Karpas-422 (cell line): ENCODE measurements around the gene KRTAP20-3. TPM values are rescaled to one million over a fixed set of nuclear protein-coding genes. Genes with fewer than 3 reads are reported as not detected.

ENCODE experiments used
- DNase-seq: peaks from one replicate; pipeline ENCODE4 v3.0.0-alpha.2; 2015
- H2AFZ ChIP-seq: fragments of 200-600 bp; sonication (generic); 2 replicates; pipeline ENCODE4 v1.6.1; 2014; ENCODE audit warnings: antibody characterized with exemption, low read length, mixed read lengths
- H3K27ac ChIP-seq: fragments of 200-600 bp; sonication (generic); 2 replicates; pipeline ENCODE4 v1.5.1; 2014; ENCODE audit warnings: mild to moderate bottlenecking, low read length, moderate library complexity
- H3K27me3 ChIP-seq: fragments of 200-600 bp; sonication (generic); 2 replicates; pipeline ENCODE4 v1.6.1; 2014; ENCODE audit warnings: low read length, mixed read lengths
- H3K36me3 ChIP-seq: fragments of 200-600 bp; sonication (generic); 2 replicates; pipeline ENCODE4 v1.6.1; 2014; ENCODE audit warnings: low read length, mixed read lengths; ENCODE audit not compliant: insufficient read depth
- H3K4me1 ChIP-seq: fragments of 200-600 bp; sonication (generic); 2 replicates; pipeline ENCODE4 v1.6.1; 2014; ENCODE audit warnings: mild to moderate bottlenecking, low read length, mixed read lengths
- H3K4me2 ChIP-seq: fragments of 200-600 bp; sonication (generic); 2 replicates; pipeline ENCODE4 v1.6.1; 2014; ENCODE audit warnings: low read length, low read depth, mild to moderate bottlenecking; ENCODE audit not compliant: poor library complexity, severe bottlenecking
- H3K4me3 ChIP-seq: fragments of 200-600 bp; sonication (generic); 2 replicates; pipeline ENCODE4 v1.5.1; 2014; ENCODE audit warnings: mild to moderate bottlenecking, antibody characterized with exemption, low read length, mixed read lengths
- H3K79me2 ChIP-seq: fragments of 200-600 bp; sonication (generic); 2 replicates; pipeline ENCODE4 v1.6.1; 2014; ENCODE audit warnings: mild to moderate bottlenecking, low read length, mixed read lengths
- H3K9ac ChIP-seq: fragments of 200-600 bp; sonication (generic); 2 replicates; pipeline ENCODE4 v1.6.0; 2014; ENCODE audit warnings: low read length
- H3K9me2 ChIP-seq: fragments of 200-600 bp; sonication (generic), shearing (Covaris generic); replicated peaks from 2 replicates; pipeline ENCODE4 v1.6.0; 2014; ENCODE audit warnings: mild to moderate bottlenecking, low read length, moderate library complexity; ENCODE audit not compliant: insufficient read depth
- H3K9me3 ChIP-seq: fragments of 300-700, 200-600 bp; sonication (generic); 2 replicates; pipeline ENCODE4 v1.6.1; 2014; ENCODE audit warnings: low read length, mixed read lengths
- H4K20me1 ChIP-seq: fragments of 200-600 bp; sonication (generic); 2 replicates; pipeline ENCODE4 v1.6.1; 2014; ENCODE audit warnings: mild to moderate bottlenecking, antibody characterized with exemption, low read length, low read depth; ENCODE audit not compliant: insufficient read depth
- total RNA-seq: library from RNA; depleted of rRNA; stranded (reverse); fragments of >200 nt; shearing (Covaris generic); gene quantifications from 2 replicates; pipeline ENCODE4 v1.2.3, GENCODE V29; 2014; ENCODE audit warnings: low replicate concordance; rRNA removed

Gene KRTAP20-3
- total RNA-seq = not detected in 2 replicates

DNA sequence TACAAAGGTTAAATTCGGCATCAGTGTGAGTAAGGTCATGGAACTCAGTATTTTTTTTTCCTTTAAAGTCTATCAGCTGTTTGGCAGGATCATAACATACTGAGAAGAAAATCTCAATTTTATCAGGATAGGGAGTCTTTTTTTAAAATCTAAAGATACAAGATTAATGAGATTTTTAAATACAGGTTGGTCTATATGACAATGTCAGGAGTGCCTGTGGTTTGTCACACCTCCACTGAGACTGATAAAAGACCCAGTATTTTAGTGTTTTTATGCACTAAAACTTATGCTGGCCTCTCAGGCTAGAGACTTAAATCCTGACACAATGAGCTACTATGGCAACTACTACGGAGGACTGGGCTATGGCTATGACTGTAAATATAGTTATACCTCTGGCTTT is at the start of gene KRTAP20-3:
KRTAP20-3 (plus strand) TSS at position 301 of the 400 bp plus-strand sequence.
- Histone ChIP-seq H3K36me3 (no peaks in the 10 kb centered on the region), H4K20me1 (no peaks in the 10 kb centered on the region), H2AFZ (no peak within 1 kb of the TSS), H3K27ac (no peak within 1 kb of the TSS), H3K27me3 (no peaks in the 10 kb centered on the region), H3K9ac (no peak within 1 kb of the TSS), H3K4me1 (no peaks in the 10 kb centered on the region), H3K4me2 (no peak within 1 kb of the TSS), H3K4me3 (no peak within 1 kb of the TSS), H3K79me2 (no peaks in the 10 kb centered on the region), H3K9me3 (peaks cover 17% of the 10 kb centered on the region), H3K9me2 (no peaks in the 10 kb centered on the region)
- no peak for DNase-seq

DNA sequence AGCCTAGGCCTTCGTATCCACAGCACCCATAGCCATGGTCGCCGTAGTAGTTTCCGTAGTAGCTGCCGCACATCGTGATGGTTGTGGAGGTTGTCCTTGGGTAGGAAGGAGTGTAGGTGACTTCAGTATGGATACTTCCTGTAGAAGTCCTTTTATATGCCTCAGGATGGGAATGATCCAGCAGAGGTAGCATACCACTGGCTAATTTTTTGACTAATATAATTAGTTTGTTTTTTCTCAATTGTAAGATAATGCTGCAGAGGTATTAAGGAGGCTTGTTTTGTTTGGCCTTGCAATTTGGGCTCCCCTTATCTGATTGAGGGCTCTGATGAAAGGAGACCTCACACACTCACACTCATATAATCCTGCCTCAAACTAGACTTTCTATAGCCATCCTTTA is 43.9 kb upstream of the KRTAP20-3 start, which contains the start of gene KRTAP6-2:
KRTAP6-2 (minus strand) TSS at position 101 of the 400 bp plus-strand sequence; CDS start at position 73, 28 bp downstream.
- Histone ChIP-seq H3K9me3 (peaks cover 16% of the 10 kb centered on the region), H3K4me2 (no peak within 1 kb of the TSS), H3K36me3 (no peaks in the 10 kb centered on the region), H3K4me1 (no peaks in the 10 kb centered on the region), H3K9ac (no peak within 1 kb of the TSS), H3K27ac (no peak within 1 kb of the TSS), H2AFZ (no peak within 1 kb of the TSS), H3K27me3 (no peaks in the 10 kb centered on the region), H4K20me1 (no peaks in the 10 kb centered on the region), H3K4me3 (no peak within 1 kb of the TSS), H3K79me2 (no peaks in the 10 kb centered on the region), H3K9me2 (no peaks in the 10 kb centered on the region)
- no peak for DNase-seq

DNA sequence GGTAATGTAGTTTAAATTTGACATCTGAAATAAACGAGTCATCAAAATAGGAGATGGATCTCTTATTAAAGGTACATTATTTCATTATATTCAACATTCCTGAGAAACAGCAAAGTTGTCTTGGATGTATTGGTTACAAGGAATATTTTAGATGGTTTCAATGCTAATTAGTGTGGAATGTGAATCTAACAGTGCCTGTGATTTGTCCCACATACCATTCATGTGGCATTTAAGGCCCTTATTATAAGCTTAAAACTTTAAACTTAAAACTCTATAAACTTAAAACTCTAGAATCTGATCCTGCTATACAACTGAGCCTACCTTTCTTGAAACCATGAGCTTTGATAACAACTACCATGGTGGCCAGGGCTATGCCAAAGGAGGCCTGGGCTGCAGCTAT is 41.9 kb upstream of the KRTAP20-3 start, which contains the start of gene KRTAP22-1:
KRTAP22-1 (plus strand) TSS at position 301 of the 400 bp plus-strand sequence.
- no peaks in the 10 kb centered on the region for H3K9me2 ChIP-seq
- no peaks in the 10 kb centered on the region for H3K79me2 ChIP-seq
- H3K36me3 ChIP-seq = no peaks in the 10 kb centered on the region
- H3K9ac ChIP-seq = no peak within 1 kb of the TSS
- H3K27me3 ChIP-seq = no peaks in the 10 kb centered on the region
- H3K4me1 ChIP-seq = no peaks in the 10 kb centered on the region
- no peak within 1 kb of the TSS for H3K4me2 ChIP-seq
- H4K20me1 ChIP-seq = no peaks in the 10 kb centered on the region
- no peak for DNase-seq
- H3K9me3 ChIP-seq = peaks cover 19% of the 10 kb centered on the region
- H3K27ac ChIP-seq = no peak within 1 kb of the TSS
- H2AFZ ChIP-seq = no peak within 1 kb of the TSS
- H3K4me3 ChIP-seq = no peak within 1 kb of the TSS

DNA sequence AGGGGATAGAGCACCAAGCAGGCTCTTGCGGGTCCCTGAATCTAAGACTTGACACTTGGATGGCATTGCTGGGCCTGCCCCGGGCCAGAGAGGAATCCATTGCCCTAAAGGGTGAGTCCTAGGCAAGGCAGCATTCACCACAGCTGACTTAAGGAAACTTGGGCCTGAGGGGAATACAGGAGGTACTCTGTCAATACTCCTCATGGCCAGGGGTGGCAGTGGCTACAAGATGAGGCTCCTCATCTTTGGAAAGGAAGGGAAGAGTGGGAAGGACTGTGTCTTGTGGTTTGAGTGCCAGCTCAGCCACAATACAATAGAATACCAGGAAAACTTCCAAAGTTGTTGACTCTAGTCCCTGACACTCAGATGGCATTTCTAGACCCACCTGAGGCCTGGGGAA is 36.7 kb upstream of the KRTAP20-3 start:
- no peak overlapping the region for H3K4me2 ChIP-seq
- H3K36me3 ChIP-seq = no peaks in the 10 kb centered on the region
- no peaks in the 10 kb centered on the region for H3K79me2 ChIP-seq
- no peaks in the 10 kb centered on the region for H4K20me1 ChIP-seq
- H2AFZ ChIP-seq = no peak overlapping the region
- peaks cover 26% of the 10 kb centered on the region for H3K9me3 ChIP-seq
- H3K27ac ChIP-seq = no peak overlapping the region
- no peaks in the 10 kb centered on the region for H3K9me2 ChIP-seq
- no peaks in the 10 kb centered on the region for H3K27me3 ChIP-seq
- H3K4me3 ChIP-seq = no peak overlapping the region
- no peak overlapping the region for H3K9ac ChIP-seq
- DNase-seq = no peak
- no peaks in the 10 kb centered on the region for H3K4me1 ChIP-seq

DNA sequence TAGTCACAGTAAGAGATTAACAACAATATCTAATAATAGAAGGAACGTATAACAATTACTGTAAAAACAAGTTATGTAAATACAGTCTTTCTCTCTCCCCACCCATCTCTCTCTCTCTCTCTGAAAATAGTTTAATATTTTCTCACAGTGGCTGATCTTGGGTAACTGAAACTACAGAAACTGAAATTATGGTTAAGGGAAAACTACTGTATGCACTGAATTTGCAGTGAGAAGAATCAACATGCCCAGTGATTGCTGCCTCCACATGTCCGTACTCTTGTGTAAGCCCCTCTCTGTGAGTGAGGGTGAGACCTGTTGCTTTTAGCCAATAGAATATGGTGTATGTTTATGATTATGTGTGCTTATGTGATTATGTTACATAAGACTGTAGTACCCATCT is 30.5 kb upstream of the KRTAP20-3 start:
- Histone ChIP-seq H3K9me3 (peaks cover 28% of the 10 kb centered on the region), H3K27ac (no peak overlapping the region)

DNA sequence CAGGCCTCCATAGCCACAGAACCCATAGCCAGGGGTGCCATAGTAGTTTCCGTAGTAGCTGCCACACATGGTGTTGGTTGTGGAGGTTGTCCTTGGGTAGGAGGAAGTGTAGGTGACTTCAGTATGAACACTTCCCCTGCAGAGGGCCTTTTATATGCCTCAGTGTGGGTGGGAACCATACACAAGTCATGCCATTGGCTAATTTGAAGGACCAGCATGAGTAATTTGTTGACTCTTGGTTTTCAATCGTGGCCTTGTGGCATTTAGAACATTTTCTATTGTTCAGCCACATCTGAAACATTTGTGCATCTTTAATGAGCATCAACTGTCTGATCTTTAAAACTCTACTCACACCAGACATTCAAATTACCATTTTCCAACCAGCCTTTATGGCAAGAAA is 28.8 kb upstream of the KRTAP20-3 start, which contains the start of gene KRTAP6-1:
KRTAP6-1 (minus strand) TSS at position 95 of the 400 bp plus-strand sequence; CDS start at position 69, 26 bp downstream.
- no peak within 1 kb of the TSS for H3K9ac ChIP-seq
- H3K79me2 ChIP-seq = no peaks in the 10 kb centered on the region
- H3K27me3 ChIP-seq = no peaks in the 10 kb centered on the region
- H3K27ac ChIP-seq = no peak within 1 kb of the TSS
- DNase-seq = no peak
- no peak within 1 kb of the TSS for H2AFZ ChIP-seq
- H3K4me3 ChIP-seq = no peak within 1 kb of the TSS
- peaks cover 26% of the 10 kb centered on the region for H3K9me3 ChIP-seq
- no peaks in the 10 kb centered on the region for H4K20me1 ChIP-seq
- no peak within 1 kb of the TSS for H3K4me2 ChIP-seq
- H3K4me1 ChIP-seq = no peaks in the 10 kb centered on the region
- no peaks in the 10 kb centered on the region for H3K9me2 ChIP-seq
- no peaks in the 10 kb centered on the region; the same call in 1 of the 2 replicates for H3K36me3 ChIP-seq

More for the DNA sequence above, 30.5 kb upstream of the KRTAP20-3 start:
- Histone ChIP-seq H3K79me2 (no peaks in the 10 kb centered on the region), H3K4me2 (no peak overlapping the region), H3K4me3 (no peak overlapping the region), H3K9me2 (no peaks in the 10 kb centered on the region), H3K36me3 (no peaks in the 10 kb centered on the region; the same call in 1 of the 2 replicates), H4K20me1 (no peaks in the 10 kb centered on the region), H3K9ac (no peak overlapping the region), H2AFZ (no peak overlapping the region), H3K27me3 (no peaks in the 10 kb centered on the region), H3K4me1 (no peaks in the 10 kb centered on the region)
- no peak for DNase-seq

DNA sequence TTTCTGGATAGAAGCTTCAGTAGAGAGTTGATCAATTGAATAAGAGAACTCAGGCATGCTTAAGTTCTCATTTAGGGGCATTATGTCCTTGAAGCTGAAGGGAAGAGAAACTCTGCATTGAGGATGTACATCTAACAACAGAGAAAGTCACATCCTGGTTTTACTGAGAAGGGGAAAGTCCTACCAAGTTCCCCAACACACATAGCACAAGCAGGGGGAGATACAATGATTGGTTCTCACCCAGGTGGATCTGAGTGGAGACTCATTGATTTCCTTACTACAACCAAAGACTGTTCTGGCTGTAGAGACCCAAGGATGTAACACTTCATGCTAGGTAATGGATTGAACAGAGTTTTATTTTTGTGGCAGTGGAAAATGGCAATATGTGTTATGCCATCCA is 27.5 kb upstream of the KRTAP20-3 start:
- Histone ChIP-seq H3K9ac (no peak overlapping the region), H3K79me2 (no peaks in the 10 kb centered on the region), H4K20me1 (no peaks in the 10 kb centered on the region), H3K36me3 (no peaks in the 10 kb centered on the region; the same call in 1 of the 2 replicates), H3K9me2 (no peaks in the 10 kb centered on the region), H2AFZ (no peak overlapping the region), H3K9me3 (peaks cover 26% of the 10 kb centered on the region), H3K4me1 (no peaks in the 10 kb centered on the region), H3K4me3 (no peak overlapping the region), H3K4me2 (no peak overlapping the region), H3K27ac (no peak overlapping the region), H3K27me3 (no peaks in the 10 kb centered on the region)
- DNase-seq = no peak

DNA sequence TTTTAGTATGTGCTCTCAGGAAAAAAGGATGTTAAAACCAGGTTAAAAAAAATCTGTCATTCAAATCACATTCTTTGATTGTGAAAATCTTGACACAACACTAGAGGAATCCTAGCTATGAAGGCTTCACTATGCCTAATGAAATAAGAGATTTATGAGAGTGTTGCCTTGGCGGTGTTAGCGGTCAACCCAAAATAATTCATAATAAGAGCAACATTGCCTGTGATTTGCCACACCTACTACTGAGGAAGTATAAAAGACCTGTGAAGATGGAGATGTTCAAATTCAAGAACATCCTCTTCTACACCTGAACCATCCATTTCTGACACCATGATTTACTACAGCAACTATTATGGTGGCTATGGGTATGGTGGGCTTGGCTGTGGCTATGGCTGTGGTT is 26.5 kb upstream of the KRTAP20-3 start, which contains the start of gene KRTAP20-1:
KRTAP20-1 (plus strand) TSS at position 301 of the 400 bp plus-strand sequence; CDS start at position 331, 30 bp downstream.
- DNase-seq = no peak
- H3K27me3 ChIP-seq = no peaks in the 10 kb centered on the region
- no peaks in the 10 kb centered on the region for H3K79me2 ChIP-seq
- H3K9me2 ChIP-seq = no peaks in the 10 kb centered on the region
- H3K4me1 ChIP-seq = no peaks in the 10 kb centered on the region
- no peak within 1 kb of the TSS for H3K9ac ChIP-seq
- no peak within 1 kb of the TSS for H3K4me3 ChIP-seq
- no peaks in the 10 kb centered on the region; the same call in 1 of the 2 replicates for H3K36me3 ChIP-seq
- H3K4me2 ChIP-seq = no peak within 1 kb of the TSS
- H3K9me3 ChIP-seq = peaks cover 21% of the 10 kb centered on the region
- H4K20me1 ChIP-seq = no peaks in the 10 kb centered on the region
- no peak within 1 kb of the TSS for H2AFZ ChIP-seq
- H3K27ac ChIP-seq = no peak within 1 kb of the TSS
